Measurements from ENCODE around the gene TBX18.

Gene TBX18

DNA sequence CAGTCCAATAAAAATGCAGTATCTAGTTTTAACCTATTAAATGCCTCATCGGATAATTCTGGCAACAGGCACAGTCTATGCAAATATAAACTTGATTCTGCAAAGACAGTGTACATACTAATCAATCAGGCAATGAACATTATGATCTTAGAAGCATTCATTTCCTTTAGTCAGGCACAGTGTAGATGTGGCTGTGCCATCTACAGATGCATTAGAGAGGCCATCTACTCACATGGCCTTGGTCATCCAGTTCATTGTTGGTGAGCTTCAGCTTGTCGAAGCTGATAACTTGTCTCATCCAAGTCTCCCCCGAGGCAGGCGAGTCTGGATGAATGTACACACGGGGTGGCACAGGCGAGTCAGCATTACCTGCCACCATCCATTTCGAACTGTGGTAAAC, 7.9 kb downstream of the TBX18 start:
- H3K36me3 ChIP-seq (ENCODE audit: control insufficient read depth, insufficient read depth, low read length), result no peaks in the 10 kb centered on the region

DNA sequence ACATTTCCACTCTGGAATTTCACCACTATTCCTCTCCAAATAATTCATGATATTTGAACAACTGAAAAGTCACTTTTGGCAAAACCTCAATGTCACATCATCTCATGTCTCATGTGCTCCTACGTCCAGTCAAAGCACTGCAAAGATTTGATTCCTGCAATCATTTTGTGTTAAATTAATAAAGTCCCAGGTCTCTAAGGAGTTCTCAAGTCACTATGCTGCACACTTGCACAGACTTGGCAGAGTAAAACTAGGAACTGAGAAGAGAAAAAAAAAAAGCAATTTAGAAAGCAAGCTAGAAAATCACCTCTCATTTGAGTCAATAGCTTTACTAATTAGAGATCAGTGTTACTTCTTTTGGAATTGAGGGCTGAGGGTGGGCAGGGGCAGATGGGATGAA, 11.2 kb downstream of the TBX18 start:
- Histone ChIP-seq H3K27me3 (replicated peaks; ENCODE audit: control insufficient read depth, insufficient read depth, low read length) (no peaks in the 10 kb centered on the region), H3K36me3 (ENCODE audit: control insufficient read depth, insufficient read depth, low read length) (no peaks in the 10 kb centered on the region), H3K4me3 (replicated peaks; ENCODE audit: low read depth, low read length) (no peak overlapping the region)
- DNase-seq (ENCODE audit: extremely low read depth, insufficient read length), result no peak
- TF ChIP-seq, protein P1, sequence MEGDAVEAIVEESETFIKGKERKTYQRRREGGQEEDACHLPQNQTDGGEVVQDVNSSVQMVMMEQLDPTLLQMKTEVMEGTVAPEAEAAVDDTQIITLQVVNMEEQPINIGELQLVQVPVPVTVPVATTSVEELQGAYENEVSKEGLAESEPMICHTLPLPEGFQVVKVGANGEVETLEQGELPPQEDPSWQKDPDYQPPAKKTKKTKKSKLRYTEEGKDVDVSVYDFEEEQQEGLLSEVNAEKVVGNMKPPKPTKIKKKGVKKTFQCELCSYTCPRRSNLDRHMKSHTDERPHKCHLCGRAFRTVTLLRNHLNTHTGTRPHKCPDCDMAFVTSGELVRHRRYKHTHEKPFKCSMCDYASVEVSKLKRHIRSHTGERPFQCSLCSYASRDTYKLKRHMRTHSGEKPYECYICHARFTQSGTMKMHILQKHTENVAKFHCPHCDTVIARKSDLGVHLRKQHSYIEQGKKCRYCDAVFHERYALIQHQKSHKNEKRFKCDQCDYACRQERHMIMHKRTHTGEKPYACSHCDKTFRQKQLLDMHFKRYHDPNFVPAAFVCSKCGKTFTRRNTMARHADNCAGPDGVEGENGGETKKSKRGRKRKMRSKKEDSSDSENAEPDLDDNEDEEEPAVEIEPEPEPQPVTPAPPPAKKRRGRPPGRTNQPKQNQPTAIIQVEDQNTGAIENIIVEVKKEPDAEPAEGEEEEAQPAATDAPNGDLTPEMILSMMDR (IDR thresholded peaks at IDR 0.05; ENCODE audit: insufficient read depth, low read length, poor library complexity, severe bottlenecking), result no peak

More for the DNA sequence above, 7.9 kb downstream of the TBX18 start:
- no peaks in the 10 kb centered on the region for H3K27me3 ChIP-seq (replicated peaks; ENCODE audit: control insufficient read depth, insufficient read depth, low read length)
- TF ChIP-seq, protein P1 (IDR thresholded peaks at IDR 0.05; ENCODE audit: insufficient read depth, low read length, poor library complexity, severe bottlenecking), result no peak
- DNase-seq (ENCODE audit: extremely low read depth, insufficient read length), result no peak
- no peak overlapping the region for H3K4me3 ChIP-seq (replicated peaks; ENCODE audit: low read depth, low read length)

DNA sequence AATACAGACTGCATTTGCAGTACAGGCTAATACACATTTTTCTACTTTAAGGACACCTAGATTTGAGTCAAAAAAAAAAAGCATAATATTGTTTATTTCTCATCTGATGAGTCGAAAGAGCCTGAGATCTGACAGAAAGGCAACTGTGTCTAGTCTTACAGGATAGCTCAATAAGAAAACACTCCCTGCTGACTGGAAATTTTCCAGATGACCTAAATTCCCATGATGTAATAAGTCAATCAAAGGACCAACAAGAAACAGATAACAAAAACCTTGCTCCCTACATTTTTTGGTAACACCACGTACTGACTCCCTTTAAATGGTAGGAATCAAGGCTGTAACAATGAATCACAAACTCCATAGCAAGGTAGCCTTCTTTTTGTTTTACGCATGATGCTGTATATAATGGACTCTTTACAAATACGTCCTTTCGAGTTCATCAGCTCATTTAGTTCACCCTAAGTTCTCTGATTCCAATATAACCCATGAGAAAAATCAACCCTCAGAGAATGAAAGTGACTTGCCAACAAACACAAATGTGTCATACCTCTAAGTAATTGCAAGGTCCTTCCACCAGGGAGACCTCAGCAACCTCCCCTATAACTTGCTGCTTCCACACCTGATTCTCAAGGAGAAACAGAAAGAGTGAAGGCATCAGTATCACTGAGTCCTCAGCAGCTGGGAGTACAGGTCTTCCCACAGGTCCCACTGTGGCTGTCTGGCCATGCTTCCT, 12.1 kb downstream of the TBX18 start:
- TF ChIP-seq, protein P1 (IDR thresholded peaks at IDR 0.05; ENCODE audit: insufficient read depth, low read length, poor library complexity, severe bottlenecking), result no peak
- Histone ChIP-seq H3K36me3 (ENCODE audit: control insufficient read depth, insufficient read depth, low read length) (no peaks in the 10 kb centered on the region), H3K4me3 (replicated peaks; ENCODE audit: low read depth, low read length) (no peak overlapping the region), H3K27me3 (replicated peaks; ENCODE audit: control insufficient read depth, insufficient read depth, low read length) (no peaks in the 10 kb centered on the region)
- DNase-seq (ENCODE audit: extremely low read depth, insufficient read length), result no peak

DNA sequence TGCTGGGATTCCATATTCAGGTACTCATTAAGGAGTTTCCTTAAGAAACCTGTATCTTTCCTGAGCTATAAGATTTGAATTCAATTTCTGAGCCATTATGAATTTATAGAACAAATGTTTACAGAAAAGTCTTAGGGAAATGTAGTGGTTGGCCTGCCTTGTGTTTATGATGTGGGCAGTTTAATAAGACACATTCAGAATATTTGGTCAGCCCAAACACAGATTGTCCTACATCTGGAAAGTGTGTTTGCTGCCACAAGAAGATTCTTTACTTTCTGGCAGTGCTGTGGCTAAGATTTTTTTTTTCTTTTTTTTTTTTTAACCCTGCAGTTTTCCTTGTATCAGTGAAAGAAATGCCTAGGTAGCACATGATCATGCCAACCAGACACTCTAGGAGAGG, 15.2 kb downstream of the TBX18 start:
- no peaks in the 10 kb centered on the region for H3K36me3 ChIP-seq (ENCODE audit: control insufficient read depth, insufficient read depth, low read length)
- TF ChIP-seq, protein P1 (IDR thresholded peaks at IDR 0.05; ENCODE audit: insufficient read depth, low read length, poor library complexity, severe bottlenecking), result no peak
- H3K27me3 ChIP-seq (replicated peaks; ENCODE audit: control insufficient read depth, insufficient read depth, low read length), result no peaks in the 10 kb centered on the region
- no peak overlapping the region for H3K4me3 ChIP-seq (replicated peaks; ENCODE audit: low read depth, low read length)
- DNase-seq (ENCODE audit: extremely low read depth, insufficient read length), result no peak

DNA sequence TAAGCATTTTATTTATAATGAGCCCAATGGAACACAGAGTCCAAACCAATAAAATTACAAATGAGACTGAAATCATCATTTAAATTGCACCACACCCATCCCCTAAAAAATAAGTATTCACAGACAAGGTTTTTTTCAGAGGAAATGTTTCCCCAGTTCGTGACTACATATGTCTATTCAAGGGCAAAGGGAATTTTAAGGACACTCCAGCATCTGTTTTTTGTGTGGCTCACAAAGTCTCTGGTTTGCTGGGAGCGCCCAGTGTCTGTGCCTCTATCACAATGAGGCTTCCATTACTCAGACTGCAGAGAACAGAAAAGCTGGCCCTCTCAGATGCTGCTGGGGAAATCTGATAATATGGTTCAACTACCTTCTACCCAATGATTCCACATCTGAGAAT, 16.0 kb downstream of the TBX18 start:
- no peak overlapping the region for H3K4me3 ChIP-seq (replicated peaks; ENCODE audit: low read depth, low read length)
- no peaks in the 10 kb centered on the region for H3K36me3 ChIP-seq (ENCODE audit: control insufficient read depth, insufficient read depth, low read length)
- DNase-seq (ENCODE audit: extremely low read depth, insufficient read length), result no peak
- TF ChIP-seq, protein P1 (IDR thresholded peaks at IDR 0.05; ENCODE audit: insufficient read depth, low read length, poor library complexity, severe bottlenecking), result no peak
- no peaks in the 10 kb centered on the region for H3K27me3 ChIP-seq (replicated peaks; ENCODE audit: control insufficient read depth, insufficient read depth, low read length)

DNA sequence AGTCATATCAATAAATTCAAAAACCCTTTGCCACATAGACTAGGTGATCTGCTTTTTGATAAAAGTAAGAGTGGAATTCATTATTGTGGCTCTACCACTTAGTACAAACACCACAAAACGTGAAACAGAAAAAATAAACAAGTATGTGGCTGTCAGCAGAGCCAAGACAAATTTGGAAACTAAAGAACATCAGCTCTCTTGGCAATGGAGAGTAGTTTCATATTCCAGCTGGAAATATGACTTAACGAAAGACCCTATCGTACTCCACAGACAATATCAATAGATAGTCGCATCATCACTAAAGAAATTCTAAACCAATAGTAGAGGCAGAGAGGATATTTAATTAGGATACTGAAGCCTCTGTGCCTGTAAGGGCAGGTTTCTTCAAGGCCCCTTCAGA, 20.8 kb downstream of the TBX18 start:
- DNase-seq (ENCODE audit: extremely low read depth, insufficient read length), result no peak
- Histone ChIP-seq H3K4me3 (replicated peaks; ENCODE audit: low read depth, low read length) (no peak overlapping the region), H3K36me3 (ENCODE audit: control insufficient read depth, insufficient read depth, low read length) (no peaks in the 10 kb centered on the region), H3K27me3 (replicated peaks; ENCODE audit: control insufficient read depth, insufficient read depth, low read length) (no peaks in the 10 kb centered on the region)
- TF ChIP-seq, protein P1 (IDR thresholded peaks at IDR 0.05; ENCODE audit: insufficient read depth, low read length, poor library complexity, severe bottlenecking), result no peak

All from GM06990 (cell line).